A549 (cell line): ENCODE results near the gene SULT1C4. TPM values are rescaled to one million over a fixed set of nuclear protein-coding genes. Genes with fewer than 3 reads are reported as not detected.

Source experiments
- ATAC-seq, 2 experiments: fragments of 200-7000 bp in 1 of 2; fragments of >200 bp in 1 of 2; cut with Nextera tagmentation in 1 of 2; cut with Tn5 transposase in 1 of 2; 3 replicates each; pipeline versions ENCODE4 v1.8.0 to v1.9.1; 2018 to 2020; ENCODE audit warnings: mild to moderate bottlenecking in 1 of 2, moderate library complexity in 1 of 2
- CTCF ChIA-PET: fragments of 300-600 bp; sonication (Branson Sonifier 250); formaldehyde crosslinking; extraction: SDS; loops from one replicate; lab custom pipeline; 2021; ENCODE audit warnings: antibody characterized with exemption, inconsistent platforms; lab: Yijun Ruan, JAX
- POLR2A ChIA-PET: fragments of 350-600 bp; formaldehyde crosslinking; extraction: SDS; loops from one replicate; lab custom pipeline; 2021; ENCODE audit warnings: antibody characterized with exemption, inconsistent platforms; lab: Yijun Ruan, JAX
- DNase-seq, 2 experiments: peaks; one replicate each; pipeline versions ENCODE4 v3.0.0 to v3.0.0-alpha.2; 2011 to 2016; ENCODE audit warnings: low read depth in 1 of 2, low spot score in 1 of 2
- FAIRE-seq: peaks from 2 replicates; lab custom pipeline; 2011; peaks lifted over from hg19 to GRCh38; lab: Jason Lieb, UNC
- H3K27ac ChIP-seq, 2 experiments: fragments of >200 bp; sonication (Bioruptor Twin); formaldehyde crosslinking; 3 replicates each; pipeline ENCODE4 v1.5.1; 2016 to 2017
- H3K4me1 ChIP-seq: fragments of >200 bp; sonication (Bioruptor Twin); formaldehyde crosslinking; 3 replicates; pipeline ENCODE4 v1.6.1; 2016
- H3K4me2 ChIP-seq: fragments of >200 bp; sonication (Bioruptor Twin); formaldehyde crosslinking; 3 replicates; pipeline ENCODE4 v1.6.1; 2016
- H3K4me3 ChIP-seq: fragments of >200 bp; sonication (Bioruptor Twin); formaldehyde crosslinking; 3 replicates; pipeline ENCODE4 v1.5.1; 2016
- H3K9me3 ChIP-seq: fragments of >200 bp; sonication (Bioruptor Twin); formaldehyde crosslinking; 3 replicates; pipeline ENCODE4 v1.6.1; 2016
- BCL3 ChIP-seq: fragments of >200 bp; sonication (Bioruptor Twin); formaldehyde crosslinking; IDR thresholded peaks from 3 replicates; pipeline ENCODE4 v1.6.1; 2016
- BHLHE40 ChIP-seq: IDR thresholded peaks from 2 replicates; pipeline ENCODE4 v1.6.1; 2012; ENCODE audit warnings: low read depth, low read length, inconsistent platforms
- CEBPB ChIP-seq, 2 experiments: fragments of >200 bp in 1 of 2; sonication (Bioruptor Twin) in 1 of 2; formaldehyde crosslinking in 1 of 2; IDR thresholded peaks; 2 replicates each; pipeline ENCODE4 v1.6.1; 2012 to 2016
- CTCF ChIP-seq: fragments of >200 bp; sonication (Bioruptor Twin); formaldehyde crosslinking; IDR thresholded peaks from 3 replicates; pipeline ENCODE4 v1.5.1; 2016
- E2F6 ChIP-seq: IDR thresholded peaks from 2 replicates; pipeline ENCODE4 v1.6.1; 2012; ENCODE audit warnings: low read depth, borderline replicate concordance
- EP300 ChIP-seq, 2 experiments: fragments of >200 bp; sonication (Bioruptor Twin); formaldehyde crosslinking; IDR thresholded peaks; 2 replicates in 1 of 2; 3 replicates in 1 of 2; pipeline ENCODE4 v1.6.1; 2016 to 2017
- FOXS1 ChIP-seq: fragments of 250-450 bp; sonication (Bioruptor Pico); IDR thresholded peaks from 2 replicates; pipeline ENCODE4 v1.5.0; 2020; ENCODE audit warnings: mild to moderate bottlenecking, moderate library complexity
- HMGXB4 ChIP-seq: fragments of 250-450 bp; sonication (Bioruptor Pico); IDR thresholded peaks from 2 replicates; pipeline ENCODE4 v1.5.0; 2021; ENCODE audit warnings: mild to moderate bottlenecking, moderate library complexity, borderline replicate concordance
- HOXA7 ChIP-seq: fragments of 250-450 bp; sonication (Bioruptor Pico); IDR thresholded peaks from 2 replicates; pipeline ENCODE4 v1.5.0; 2020; ENCODE audit warnings: mild to moderate bottlenecking, moderate library complexity
- HOXB13 ChIP-seq: fragments of 250-450 bp; sonication (Bioruptor Pico); IDR thresholded peaks from 2 replicates; pipeline ENCODE4 v1.5.0; 2020; ENCODE audit warnings: low read depth, mild to moderate bottlenecking, moderate library complexity
- HOXB5 ChIP-seq: fragments of 250-450 bp; sonication (Bioruptor Pico); IDR thresholded peaks from 2 replicates; pipeline ENCODE4 v1.5.0; 2020; ENCODE audit warnings: mild to moderate bottlenecking, moderate library complexity
- KDM5A ChIP-seq: fragments of 200-600 bp; sonication (generic); IDR thresholded peaks from 2 replicates; pipeline ENCODE4 v1.6.1; 2016; ENCODE audit warnings: antibody characterized with exemption, mild to moderate bottlenecking
- MYC ChIP-seq: IDR thresholded peaks from 2 replicates; pipeline ENCODE4 v1.6.1; 2012; ENCODE audit warnings: mild to moderate bottlenecking, inconsistent platforms, low read length, improper control_type of control experiment, borderline replicate concordance
- RCOR1 ChIP-seq: fragments of 150-350 bp; IDR thresholded peaks from 2 replicates; pipeline ENCODE4 v1.6.1; 2014; ENCODE audit warnings: antibody characterized with exemption, low read length, low read depth
- RFX5 ChIP-seq: fragments of 450-650 bp; IDR thresholded peaks from 2 replicates; pipeline ENCODE4 v1.7.1; 2014; ENCODE audit warnings: antibody characterized with exemption, mild to moderate bottlenecking, moderate library complexity
- SMC3 ChIP-seq: fragments of >200 bp; sonication (Bioruptor Twin); formaldehyde crosslinking; IDR thresholded peaks from 3 replicates; pipeline ENCODE4 v1.6.1; 2018; ENCODE audit warnings: inconsistent platforms
- USF2 ChIP-seq: fragments of 450-650 bp; IDR thresholded peaks from 2 replicates; pipeline ENCODE4 v1.6.1; 2014; ENCODE audit warnings: antibody characterized with exemption
- ZFP36 ChIP-seq: fragments of 450-650 bp; IDR thresholded peaks from 2 replicates; pipeline ENCODE4 v1.6.1; 2014; ENCODE audit warnings: borderline replicate concordance; ENCODE audit not compliant: partially characterized antibody
- WGBS: methylation state at CpG from one replicate; pipeline ENCODE4 v1.1.6; 2017; ENCODE audit errors: missing lambda C conversion rate; 5-methylcytosine and 5-hydroxymethylcytosine counted together
- polyA plus RNA-seq, 4 experiments: library from polyadenylated mRNA; depleted of rRNA in 3 of 4; stranded (reverse); fragments of >200 nt; fragmentation: RNase III in 1 of 4; extraction: RNeasy Plus Mini Kit Qiagen cat#74134 plus additional on column Dnase treatment in 1 of 4; gene quantifications; 2 replicates in 3 of 4; 3 replicates in 1 of 4; pipeline ENCODE4 v1.2.3, GENCODE V29; 2011 to 2017

The SULT1C4 gene
- polyA plus RNA-seq, 2 of the 4 experiments (the other 2 are of a cell fraction): 0.05 TPM; not detected in 1

- POLR2A ChIA-PET: interaction anchor here (1.0 kb wide), 1 partner anchor 85 kb away, joined by 7 read pairs; the partner anchor contains the start of gene GCC2
- Histone ChIP-seq H3K4me3 (no peak overlapping the region), H3K27ac (peak overlapping the region; percentile 62 to 71), H3K4me2 (peak overlapping the region; percentile 51), H3K4me1 (peaks cover 32% of the 10 kb centered on the region), H3K9me3 (peaks cover 13% of the 10 kb centered on the region)
- ATAC-seq (peak; percentile 39 to 50; a peak in 3 of 6 replicates), FAIRE-seq (no peak), DNase-seq (peak in 1 of 2 experiments; percentile 47)
- TF ChIP-seq BHLHE40 (no peak), HOXB5 (CRISPR knock-in tag) (no peak), EP300 (IDR thresholded peaks at IDR 0.05) (no peak), HOXB13 (CRISPR knock-in tag) (no peak), BCL3 (no peak), FOXS1 (CRISPR knock-in tag) (no peak), HMGXB4 (CRISPR knock-in tag) (no peak), KDM5A (no peak), CEBPB (IDR thresholded peaks at IDR 0.05) (no peak), RFX5 (no peak), HOXA7 (CRISPR knock-in tag) (no peak), E2F6 (no peak), USF2 (no peak)
- CTCF ChIA-PET: interaction anchor here (1.5 to 1.8 kb wide), 3 partner anchors 11 to 273 kb away, joined by 4 to 5 read pairs (median 5); no protein-coding TSS in a partner anchor
- WGBS: 76% methylated on average over 6 of the region's 6 CpGs
Observed at GRCh38 chr2:108363024-108363907, 14.5 kb upstream of the SULT1C4 start.

- POLR2A ChIA-PET: no interaction called here
- Histone ChIP-seq H3K27ac (peak overlapping the region; percentile 62 to 71; a peak in 5 of 6 replicates), H3K4me1 (peaks cover 32% of the 10 kb centered on the region), H3K4me3 (no peak overlapping the region), H3K4me2 (no peak overlapping the region), H3K9me3 (peaks cover 13% of the 10 kb centered on the region)
- WGBS: 81% methylated on average over 1 of the region's 1 CpG
- DNase-seq (no peak), FAIRE-seq (no peak), ATAC-seq (no peak)
- TF ChIP-seq ZFP36 (no peak), USF2 (no peak), RFX5 (no peak), MYC (no peak), SMC3 (no peak), RCOR1 (no peak), HOXB5 (CRISPR knock-in tag) (no peak), CTCF (no peak)
- CTCF ChIA-PET: interaction anchor here (1.5 to 1.8 kb wide), 3 partner anchors 10 to 273 kb away, joined by 4 to 5 read pairs (median 5); no protein-coding TSS in a partner anchor
Observed at GRCh38 chr2:108363908-108364225, 13.9 kb upstream of the SULT1C4 start.
